AG09319 (cell line): ENCODE data around the gene SCRN1.
A peak's percentile ranks its signal among the peaks of the same experiment; 100 is the strongest.

Experiments used
- DNase-seq: peaks from one replicate; pipeline ENCODE4 v3.0.0-alpha.2; 2010; ENCODE audit warnings: low read depth; ENCODE audit errors: extremely low read depth
- TF ChIP-seq, protein P1 (sequence below): IDR thresholded peaks from 2 replicates; pipeline ENCODE4 v1.5.1; 2011; ENCODE audit warnings: low read depth, mild to moderate bottlenecking, inconsistent platforms, low read length, moderate library complexity

SCRN1 gene

DNA sequence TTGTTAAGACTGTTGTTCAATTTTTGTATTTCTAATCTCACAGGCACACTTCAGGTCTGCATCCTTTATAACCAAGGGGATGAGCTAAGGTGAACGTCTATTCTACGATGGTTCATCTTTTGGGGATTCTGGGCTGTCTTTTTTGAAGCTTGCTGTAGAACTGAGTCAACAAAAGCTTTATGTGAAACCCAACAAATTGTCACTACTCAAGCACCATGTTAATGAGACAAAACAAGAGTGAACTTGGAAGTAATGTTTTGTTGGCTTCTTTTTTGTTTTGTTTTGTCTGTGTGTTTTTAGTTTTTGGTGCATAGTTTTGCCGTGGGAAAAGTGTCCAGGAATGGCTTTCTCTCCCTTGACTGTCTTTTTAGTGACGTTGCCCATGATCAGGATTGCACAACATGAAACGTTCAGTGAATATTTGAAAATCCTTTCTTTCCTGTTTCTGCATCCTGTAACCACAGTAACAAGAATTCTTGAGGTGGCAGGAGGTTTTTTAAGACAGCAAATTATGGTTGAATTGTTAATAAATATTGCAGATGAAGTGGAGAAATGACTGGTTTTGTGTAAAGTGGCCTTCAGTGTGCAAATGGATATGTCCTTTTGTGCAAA lies 117.7 kb downstream of the SCRN1 start:
- TF ChIP-seq, protein P1, sequence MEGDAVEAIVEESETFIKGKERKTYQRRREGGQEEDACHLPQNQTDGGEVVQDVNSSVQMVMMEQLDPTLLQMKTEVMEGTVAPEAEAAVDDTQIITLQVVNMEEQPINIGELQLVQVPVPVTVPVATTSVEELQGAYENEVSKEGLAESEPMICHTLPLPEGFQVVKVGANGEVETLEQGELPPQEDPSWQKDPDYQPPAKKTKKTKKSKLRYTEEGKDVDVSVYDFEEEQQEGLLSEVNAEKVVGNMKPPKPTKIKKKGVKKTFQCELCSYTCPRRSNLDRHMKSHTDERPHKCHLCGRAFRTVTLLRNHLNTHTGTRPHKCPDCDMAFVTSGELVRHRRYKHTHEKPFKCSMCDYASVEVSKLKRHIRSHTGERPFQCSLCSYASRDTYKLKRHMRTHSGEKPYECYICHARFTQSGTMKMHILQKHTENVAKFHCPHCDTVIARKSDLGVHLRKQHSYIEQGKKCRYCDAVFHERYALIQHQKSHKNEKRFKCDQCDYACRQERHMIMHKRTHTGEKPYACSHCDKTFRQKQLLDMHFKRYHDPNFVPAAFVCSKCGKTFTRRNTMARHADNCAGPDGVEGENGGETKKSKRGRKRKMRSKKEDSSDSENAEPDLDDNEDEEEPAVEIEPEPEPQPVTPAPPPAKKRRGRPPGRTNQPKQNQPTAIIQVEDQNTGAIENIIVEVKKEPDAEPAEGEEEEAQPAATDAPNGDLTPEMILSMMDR = no peak
- peak; percentile 25 for DNase-seq
